Upper lobe of left lung (tissue), 6 donors: Measurements from ENCODE around the gene VANGL1. TPM values are rescaled to one million over a fixed set of nuclear protein-coding genes. Genes with fewer than 3 reads are reported as not detected.

Experiments
- ATAC-seq, 2 donors: fragments of 200-7000 bp; cut with Tn5 transposase; one replicate each; pipeline ENCODE4 v1.9.1; 2022; ENCODE audit warnings: mild to moderate bottlenecking in 2 of 2, moderate library complexity in 2 of 2; ENCODE audit not compliant: low FRiP score in 2 of 2
- DNase-seq, 2 donors: peaks; one replicate each; pipeline ENCODE4 v3.0.0-alpha.2; 2019 to 2020
- H3K27ac ChIP-seq, 4 donors: fragments of 200-600 bp; sonication (generic); one replicate each; pipeline ENCODE4 v1.5.1; 2016 to 2019
- H3K27me3 ChIP-seq, 4 donors: fragments of 200-600 bp; sonication (generic); one replicate each; pipeline ENCODE4 v1.5.1; 2017 to 2019
- H3K36me3 ChIP-seq, 4 donors: fragments of 200-600 bp; sonication (generic); one replicate each; pipeline ENCODE4 v1.5.1; 2016 to 2019
- H3K4me1 ChIP-seq, 4 donors: fragments of 200-600 bp; sonication (generic); one replicate each; pipeline ENCODE4 v1.5.1; 2018 to 2019
- H3K4me3 ChIP-seq, 4 donors: fragments of 200-600 bp; sonication (generic); one replicate each; pipeline ENCODE4 v1.5.1; 2017 to 2019; ENCODE audit warnings: mild to moderate bottlenecking in 2 of 4, moderate library complexity in 1 of 4
- H3K9me3 ChIP-seq, 4 donors: fragments of 200-600 bp; sonication (generic); one replicate each; pipeline ENCODE4 v1.5.1; 2018 to 2019
- CTCF ChIP-seq, 6 experiments: fragments of 450-650 bp in 4 of 6; fragments of 200-600 bp in 2 of 6; sonication (generic) in 2 of 6; IDR thresholded peaks; one replicate each; pipeline ENCODE4 v1.5.1; 2016 to 2019; ENCODE audit warnings: antibody characterized with exemption in 6 of 6
- EP300 ChIP-seq, 4 donors: sonication (generic); formaldehyde crosslinking; IDR thresholded peaks; one replicate each; pipeline ENCODE4 v1.5.1; 2017; ENCODE audit warnings: antibody characterized with exemption in 4 of 4, control low read depth in 2 of 4
- POLR2A ChIP-seq, 4 donors: fragments of 450-650 bp; IDR thresholded peaks; one replicate each; pipeline ENCODE4 v1.5.1; 2016 to 2017; ENCODE audit warnings: antibody characterized with exemption in 4 of 4, mild to moderate bottlenecking in 2 of 4
- POLR2AphosphoS5 ChIP-seq, 2 donors: sonication (generic); formaldehyde crosslinking; IDR thresholded peaks; one replicate each; pipeline ENCODE4 v1.5.1; 2017; ENCODE audit warnings: antibody characterized with exemption in 2 of 2
- WGBS, 2 donors: methylation state at CpG; one replicate each; pipeline ENCODE4 v1.1.5; 2017 to 2018; 5-methylcytosine and 5-hydroxymethylcytosine counted together
- total RNA-seq, 6 donors: library from RNA; depleted of rRNA in 4 of 6; stranded (reverse); fragments of >200 nt in 4 of 6; gene quantifications; one replicate each; pipeline versions ENCODE4 v1.1.0 to v1.2.1, GENCODE V29; 2016 to 2021
- donor health status: DM: no; HTN: no; CAD: no; lungs with moderate emphysema.
- donor health status: DM: no; HTN: yes; CAD: no; lungs with severe emphysema.

VANGL1 gene
- total RNA-seq, 6 donors from 2014 or later, result 3.1 to 11.4 (median 7.0) TPM

- Histone ChIP-seq H3K4me1 (no peaks in the 10 kb centered on the region), H3K27me3 (no peaks in the 10 kb centered on the region), H3K9me3 (peaks cover 0 to 2% (median 0%) of the 10 kb centered on the region in 4 donors), H3K4me3 (no peak overlapping the region), H3K27ac (no peak overlapping the region), H3K36me3 (peaks cover 0 to 27% (median 15%) of the 10 kb centered on the region in 4 donors)
- 86 to 94% methylated on average over 4 of the region's 4 CpGs for WGBS, 2 donors
- no peak for TF ChIP-seq POLR2AphosphoS5 (IDR thresholded peaks at IDR 0.05)
- no peak for TF ChIP-seq POLR2A (IDR thresholded peaks at IDR 0.05)
- no peak for TF ChIP-seq CTCF (IDR thresholded peaks at IDR 0.05)
- no peak for TF ChIP-seq EP300 (IDR thresholded peaks at IDR 0.05)
- ATAC-seq (no peak), DNase-seq (no peak)
These were observed 24.9 kb downstream of the VANGL1 start for GRCh38 chr1:115666702-115667101.

GRCh38 chr1:115668579-115668978 lies 26.8 kb downstream of the VANGL1 start:
- no peak for ATAC-seq
- Histone ChIP-seq H3K4me3 (no peak overlapping the region), H3K36me3 (peaks cover 0 to 22% (median 10%) of the 10 kb centered on the region in 4 donors), H3K4me1 (no peaks in the 10 kb centered on the region), H3K9me3 (peaks cover 0 to 2% (median 0%) of the 10 kb centered on the region in 4 donors), H3K27me3 (no peaks in the 10 kb centered on the region), H3K27ac (no peak overlapping the region)
- DNase-seq, result no peak
- 89 to 92% methylated on average over 1 of the region's 1 CpG for WGBS, 2 donors
- TF ChIP-seq POLR2A (IDR thresholded peaks at IDR 0.05), result no peak
- no peak for TF ChIP-seq EP300 (IDR thresholded peaks at IDR 0.05)
- no peak for TF ChIP-seq POLR2AphosphoS5 (IDR thresholded peaks at IDR 0.05)
- TF ChIP-seq CTCF (IDR thresholded peaks at IDR 0.05), result no peak

- DNase-seq, result no peak
- Histone ChIP-seq H3K4me3 (no peak overlapping the region), H3K9me3 (peaks cover 0 to 2% (median 0%) of the 10 kb centered on the region in 4 donors), H3K27me3 (no peaks in the 10 kb centered on the region), H3K36me3 (peaks cover 0 to 17% (median 5%) of the 10 kb centered on the region in 4 donors), H3K27ac (no peak overlapping the region), H3K4me1 (no peaks in the 10 kb centered on the region)
- TF ChIP-seq EP300 (IDR thresholded peaks at IDR 0.05) (no peak), POLR2A (IDR thresholded peaks at IDR 0.05) (no peak), POLR2AphosphoS5 (IDR thresholded peaks at IDR 0.05) (no peak), CTCF (IDR thresholded peaks at IDR 0.05) (no peak)
- ATAC-seq, result no peak
- 94 to 95% methylated on average over 5 of the region's 5 CpGs for WGBS, 2 donors
These were observed 27.4 kb downstream of the VANGL1 start for GRCh38 chr1:115669002-115669673.

- Histone ChIP-seq H3K4me1 (no peaks in the 10 kb centered on the region), H3K27ac (no peak overlapping the region), H3K4me3 (no peak overlapping the region), H3K36me3 (peaks cover 0 to 11% (median 2%) of the 10 kb centered on the region in 4 donors), H3K27me3 (no peaks in the 10 kb centered on the region), H3K9me3 (peaks cover 0 to 2% (median 0%) of the 10 kb centered on the region in 4 donors)
- no peak for ATAC-seq
- DNase-seq, result no peak
- 57 to 89% methylated on average over 1 of the region's 1 CpG for WGBS, 2 donors
- no peak for TF ChIP-seq POLR2AphosphoS5 (IDR thresholded peaks at IDR 0.05)
- no peak for TF ChIP-seq CTCF (IDR thresholded peaks at IDR 0.05)
- TF ChIP-seq POLR2A (IDR thresholded peaks at IDR 0.05), result no peak
- TF ChIP-seq EP300 (IDR thresholded peaks at IDR 0.05), result no peak
These were observed 28.1 kb downstream of the VANGL1 start for GRCh38 chr1:115669886-115670285.
